Gastroesophageal sphincter (tissue), 4 donors: ENCODE measurements around the gene USP46. TPM values are rescaled to one million over a fixed set of nuclear protein-coding genes. Genes with fewer than 3 reads are reported as not detected.

Experiments
- ATAC-seq: fragments of 150-250 bp; one replicate; pipeline ENCODE4 v1.9.1; 2016; ENCODE audit warnings: mild to moderate bottlenecking, moderate library complexity
- H3K27ac ChIP-seq, 4 donors: fragments of 200-600 bp; sonication (generic) in 3 of 4; 1 replicate in 3 of 4; 2 replicates in 1 of 4; pipeline ENCODE4 v1.5.1; 2016 to 2019
- H3K27me3 ChIP-seq: fragments of 200-600 bp; sonication (generic); one replicate; pipeline ENCODE4 v1.5.1; 2019
- H3K36me3 ChIP-seq, 2 donors: fragments of 200-600 bp; sonication (generic); one replicate each; pipeline ENCODE4 v1.5.1; 2019; ENCODE audit warnings: control low read depth in 1 of 2
- H3K4me1 ChIP-seq, 3 donors: fragments of 200-600 bp; sonication (generic); 1 replicate in 2 of 3; 2 replicates in 1 of 3; pipeline ENCODE4 v1.5.1; 2016 to 2019; ENCODE audit warnings: control low read depth in 2 of 3
- H3K4me3 ChIP-seq, 2 donors: fragments of 200-600 bp; sonication (generic); one replicate each; pipeline ENCODE4 v1.5.1; 2019; ENCODE audit warnings: mild to moderate bottlenecking in 1 of 2, moderate library complexity in 1 of 2
- H3K9me3 ChIP-seq, 3 donors: fragments of 200-600 bp; sonication (generic); one replicate each; pipeline ENCODE4 v1.5.1; 2017 to 2019; ENCODE audit warnings: control low read depth in 2 of 3
- CTCF ChIP-seq, 4 experiments: fragments of 200-600 bp in 2 of 4; fragments of 450-650 bp in 2 of 4; sonication (generic) in 1 of 4; IDR thresholded peaks; one replicate each; pipeline ENCODE4 v1.5.1; 2017 to 2019; ENCODE audit warnings: antibody characterized with exemption in 4 of 4, mild to moderate bottlenecking in 2 of 4, moderate library complexity in 2 of 4
- EP300 ChIP-seq: sonication (generic); formaldehyde crosslinking; IDR thresholded peaks from one replicate; pipeline ENCODE4 v1.6.1; 2017; ENCODE audit warnings: antibody characterized with exemption, mild to moderate bottlenecking
- POLR2A ChIP-seq, 2 donors: fragments of 450-650 bp; IDR thresholded peaks; one replicate each; pipeline ENCODE4 v1.6.1; 2017; ENCODE audit warnings: antibody characterized with exemption in 2 of 2, mild to moderate bottlenecking in 2 of 2, moderate library complexity in 1 of 2
- POLR2AphosphoS5 ChIP-seq: sonication (generic); formaldehyde crosslinking; IDR thresholded peaks from one replicate; pipeline ENCODE4 v1.6.1; 2017; ENCODE audit warnings: antibody characterized with exemption
- WGBS, 2 donors: methylation state at CpG; one replicate each; pipeline ENCODE4 v1.1.5; 2018; ENCODE audit warnings: low coverage in 1 of 2; 5-methylcytosine and 5-hydroxymethylcytosine counted together
- total RNA-seq, 4 donors: library from RNA; depleted of rRNA; stranded (reverse); fragments of >200 nt; gene quantifications; one replicate each; pipeline ENCODE4 v1.1.0, GENCODE V29; 2016

Gene USP46
- total RNA-seq, 4 donors from 2014 or later = 8.1 to 9.5 (median 8.7) TPM

GRCh38 chr4:52628974-52629373 lies 30.1 kb downstream of the USP46 start:
- no peak for ATAC-seq
- H3K27ac ChIP-seq = no peak overlapping the region
- WGBS, 2 donors = 91 to 93% methylated on average over 2 of the region's 2 CpGs

GRCh38 chr4:52628543-52628942 lies 30.6 kb downstream of the USP46 start:
- H3K27ac ChIP-seq = no peak overlapping the region
- H3K9me3 ChIP-seq = no peaks in the 10 kb centered on the region
- H3K27me3 ChIP-seq = no peaks in the 10 kb centered on the region
- peaks cover 0 to 4% (median 0%) of the 10 kb centered on the region in 3 donors for H3K4me1 ChIP-seq
- no peak for ATAC-seq
- no peak overlapping the region for H3K4me3 ChIP-seq
- no peak for TF ChIP-seq POLR2A (IDR thresholded peaks at IDR 0.05)
- WGBS, 2 donors = 58 to 67% methylated on average over 2 to 4 of the region's 4 CpGs
- H3K36me3 ChIP-seq = peaks cover 0 to 43% of the 10 kb centered on the region in 2 donors

More at GRCh38 chr4:52628974-52629373, 30.1 kb downstream of the USP46 start:
- H3K27me3 ChIP-seq = no peaks in the 10 kb centered on the region
- H3K4me1 ChIP-seq = peaks cover 0 to 4% (median 0%) of the 10 kb centered on the region in 3 donors
- no peak overlapping the region for H3K4me3 ChIP-seq
- no peaks in the 10 kb centered on the region for H3K9me3 ChIP-seq
- TF ChIP-seq EP300 (no peak), POLR2A (IDR thresholded peaks at IDR 0.05) (no peak), POLR2AphosphoS5 (no peak), CTCF (IDR thresholded peaks at IDR 0.05) (no peak)
- H3K36me3 ChIP-seq = peaks cover 0 to 39% of the 10 kb centered on the region in 2 donors

- no peak for ATAC-seq
- peaks cover 0 to 4% (median 0%) of the 10 kb centered on the region in 3 donors for H3K4me1 ChIP-seq
- 85% methylated on average over 3 of the region's 7 CpGs; no CpG with 5 or more reads in 1 of the 2 donors for WGBS, 2 donors
Measured at GRCh38 chr4:52627876-52628275, 31.2 kb downstream of the USP46 start.

GRCh38 chr4:52625216-52625615 lies 33.9 kb downstream of the USP46 start:
- Histone ChIP-seq H3K36me3 (peaks cover 0 to 48% of the 10 kb centered on the region in 2 donors), H3K4me3 (no peak overlapping the region), H3K27me3 (no peaks in the 10 kb centered on the region), H3K9me3 (no peaks in the 10 kb centered on the region), H3K27ac (no peak overlapping the region), H3K4me1 (peaks cover 0 to 4% (median 0%) of the 10 kb centered on the region in 3 donors)
- no peak for ATAC-seq
- 92 to 100% methylated on average over 1 of the region's 1 CpG for WGBS, 2 donors
- no peak for TF ChIP-seq POLR2A (IDR thresholded peaks at IDR 0.05)
- no peak for TF ChIP-seq EP300
- TF ChIP-seq POLR2AphosphoS5 = no peak
- TF ChIP-seq CTCF (IDR thresholded peaks at IDR 0.05) = no peak

More at GRCh38 chr4:52627876-52628275, 31.2 kb downstream of the USP46 start:
- H3K36me3 ChIP-seq = peaks cover 0 to 46% of the 10 kb centered on the region in 2 donors
- TF ChIP-seq POLR2AphosphoS5 (no peak), CTCF (IDR thresholded peaks at IDR 0.05) (no peak), POLR2A (IDR thresholded peaks at IDR 0.05) (no peak), EP300 (no peak)
- no peaks in the 10 kb centered on the region for H3K27me3 ChIP-seq
- H3K9me3 ChIP-seq = no peaks in the 10 kb centered on the region
- no peak overlapping the region for H3K27ac ChIP-seq
- no peak overlapping the region for H3K4me3 ChIP-seq

- TF ChIP-seq POLR2AphosphoS5 (no peak), EP300 (no peak), POLR2A (IDR thresholded peaks at IDR 0.05) (no peak), CTCF (IDR thresholded peaks at IDR 0.05) (no peak)
- Histone ChIP-seq H3K36me3 (peaks cover 0 to 38% of the 10 kb centered on the region in 2 donors), H3K27me3 (no peaks in the 10 kb centered on the region), H3K4me1 (peaks cover 0 to 25% (median 7%) of the 10 kb centered on the region in 3 donors), H3K4me3 (no peak overlapping the region), H3K9me3 (no peaks in the 10 kb centered on the region), H3K27ac (no peak overlapping the region)
- no peak for ATAC-seq
- WGBS, 2 donors = 94 to 97% methylated on average over 2 to 3 of the region's 3 CpGs
Measured at GRCh38 chr4:52622564-52622963, 36.5 kb downstream of the USP46 start.
